ENCODE measurements around the gene SOX15. TPM values are rescaled to one million over a fixed set of nuclear protein-coding genes. Genes with fewer than 3 reads are reported as not detected.
A peak's percentile ranks its signal among the peaks of the same experiment; 100 is the strongest.

SOX15 gene
- total and polyA plus RNA-seq, 9 donors, result 1.4 to 4.1 (median 2.0) TPM

- Histone ChIP-seq H3K27me3 (ENCODE audit: control insufficient read depth, insufficient read depth, low read length) (no peaks in the 10 kb centered on the region), H3K4me3 (ENCODE audit: low read length) (peak overlapping the region; percentile 22), H3K36me3 (ENCODE audit: control insufficient read depth, insufficient read depth, low read length) (peaks cover 4% of the 10 kb centered on the region), H3K4me1 (ENCODE audit: control insufficient read depth, insufficient read depth, low read length) (peaks cover 46% of the 10 kb centered on the region), H3K27ac (ENCODE audit: low read length) (peak overlapping the region; percentile 98), H3K9me3 (replicated peaks; ENCODE audit: control insufficient read depth, low read depth, low read length) (no peaks in the 10 kb centered on the region)
- WGBS (ENCODE audit: insufficient coverage), result 2% methylated on average over 19 of the region's 21 CpGs
- DNase-seq, result peak; percentile 97
These were observed 31.9 kb downstream of the SOX15 start for GRCh38 chr17:7557775-7558543.

DNA sequence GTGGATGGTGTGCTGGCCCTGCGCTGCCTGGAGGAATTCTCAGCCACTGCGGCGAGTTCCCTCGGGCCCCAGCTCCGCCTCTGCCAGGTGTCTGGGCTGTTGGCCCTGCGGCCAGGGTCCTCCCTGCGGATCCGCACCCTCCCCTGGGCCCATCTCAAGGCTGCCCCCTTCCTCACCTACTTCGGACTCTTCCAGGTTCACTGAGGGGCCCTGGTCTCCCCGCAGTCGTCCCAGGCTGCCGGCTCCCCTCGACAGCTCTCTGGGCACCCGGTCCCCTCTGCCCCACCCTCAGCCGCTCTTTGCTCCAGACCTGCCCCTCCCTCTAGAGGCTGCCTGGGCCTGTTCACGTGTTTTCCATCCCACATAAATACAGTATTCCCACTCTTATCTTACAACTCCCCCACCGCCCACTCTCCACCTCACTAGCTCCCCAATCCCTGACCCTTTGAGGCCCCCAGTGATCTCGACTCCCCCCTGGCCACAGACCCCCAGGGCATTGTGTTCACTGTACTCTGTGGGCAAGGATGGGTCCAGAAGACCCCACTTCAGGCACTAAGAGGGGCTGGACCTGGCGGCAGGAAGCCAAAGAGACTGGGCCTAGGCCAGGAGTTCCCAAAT is 32.6 kb downstream of the SOX15 start:
- Histone ChIP-seq H3K4me1 (ENCODE audit: control insufficient read depth, insufficient read depth, low read length) (peaks cover 40% of the 10 kb centered on the region), H3K27ac (ENCODE audit: low read length) (peak overlapping the region; percentile 98), H3K4me3 (ENCODE audit: low read length) (no peak overlapping the region), H3K27me3 (ENCODE audit: control insufficient read depth, insufficient read depth, low read length) (no peaks in the 10 kb centered on the region), H3K9me3 (replicated peaks; ENCODE audit: control insufficient read depth, low read depth, low read length) (no peaks in the 10 kb centered on the region), H3K36me3 (ENCODE audit: control insufficient read depth, insufficient read depth, low read length) (no peaks in the 10 kb centered on the region)
- 43% methylated on average over 17 of the region's 19 CpGs for WGBS (ENCODE audit: insufficient coverage)
- no peak for DNase-seq

- no peaks in the 10 kb centered on the region for H3K27me3 ChIP-seq (ENCODE audit: control insufficient read depth, insufficient read depth, low read length)
- no peak overlapping the region for H3K27ac ChIP-seq (ENCODE audit: low read length)
- no peak for DNase-seq
- no peak overlapping the region for H3K4me3 ChIP-seq (ENCODE audit: low read length)
- peaks cover 40% of the 10 kb centered on the region for H3K4me1 ChIP-seq (ENCODE audit: control insufficient read depth, insufficient read depth, low read length)
- H3K36me3 ChIP-seq (ENCODE audit: control insufficient read depth, insufficient read depth, low read length), result no peaks in the 10 kb centered on the region
- WGBS (ENCODE audit: insufficient coverage), result 89% methylated on average over 11 of the region's 12 CpGs
- no peaks in the 10 kb centered on the region for H3K9me3 ChIP-seq (replicated peaks; ENCODE audit: control insufficient read depth, low read depth, low read length)
These were observed 33.3 kb downstream of the SOX15 start for GRCh38 chr17:7556627-7557026.

DNA sequence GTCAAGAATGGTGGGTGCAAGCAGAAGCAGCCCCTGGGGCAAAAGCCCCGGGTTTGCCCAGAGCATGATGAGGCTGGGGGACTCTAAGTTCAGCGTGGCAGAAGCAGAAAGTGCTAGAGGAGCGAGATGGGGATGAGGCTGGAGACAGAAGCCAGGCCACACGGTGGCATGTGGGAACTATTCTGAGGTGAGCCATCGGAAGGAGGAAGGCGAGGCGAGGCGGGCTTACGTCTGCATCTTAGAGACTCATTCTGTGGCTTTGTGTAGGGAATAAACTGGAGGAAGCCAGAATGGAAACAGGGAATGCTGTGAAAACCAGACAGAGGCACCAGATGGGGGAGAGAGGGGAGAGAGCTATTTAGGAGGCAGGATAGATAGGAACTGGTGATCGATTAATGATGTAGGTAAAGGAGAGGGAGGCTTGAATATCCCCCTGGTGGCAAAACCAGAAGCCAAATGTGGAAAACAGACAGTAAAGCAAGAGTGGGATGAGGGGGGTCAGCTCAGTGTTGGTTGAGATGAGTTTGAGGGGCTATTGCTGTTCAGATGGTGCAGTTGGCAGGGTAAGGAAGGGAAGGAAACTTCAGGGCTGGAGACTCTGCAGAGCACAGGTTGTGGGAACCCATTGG is 34.5 kb downstream of the SOX15 start:
- Histone ChIP-seq H3K27me3 (ENCODE audit: control insufficient read depth, insufficient read depth, low read length) (no peaks in the 10 kb centered on the region), H3K36me3 (ENCODE audit: control insufficient read depth, insufficient read depth, low read length) (peaks cover 6% of the 10 kb centered on the region), H3K27ac (ENCODE audit: low read length) (peak overlapping the region; percentile 20), H3K4me1 (ENCODE audit: control insufficient read depth, insufficient read depth, low read length) (peaks cover 38% of the 10 kb centered on the region), H3K4me3 (ENCODE audit: low read length) (no peak overlapping the region), H3K9me3 (replicated peaks; ENCODE audit: control insufficient read depth, low read depth, low read length) (no peaks in the 10 kb centered on the region)
- WGBS (ENCODE audit: insufficient coverage), result 22% methylated on average over 10 of the region's 10 CpGs
- DNase-seq, result no peak

GRCh38 chr17:7553356-7553755 is 36.5 kb downstream of the SOX15 start:
- Histone ChIP-seq H3K9me3 (replicated peaks; ENCODE audit: control insufficient read depth, low read depth, low read length) (no peaks in the 10 kb centered on the region), H3K36me3 (ENCODE audit: control insufficient read depth, insufficient read depth, low read length) (peaks cover 6% of the 10 kb centered on the region), H3K4me3 (ENCODE audit: low read length) (no peak overlapping the region), H3K27ac (ENCODE audit: low read length) (peak overlapping the region; percentile 7), H3K27me3 (ENCODE audit: control insufficient read depth, insufficient read depth, low read length) (no peaks in the 10 kb centered on the region), H3K4me1 (ENCODE audit: control insufficient read depth, insufficient read depth, low read length) (peaks cover 32% of the 10 kb centered on the region)
- no peak for DNase-seq
- no CpG with 5 or more reads among the region's 1 CpG for WGBS (ENCODE audit: insufficient coverage)

GRCh38 chr17:7552621-7553051 is 37.3 kb downstream of the SOX15 start:
- H3K9me3 ChIP-seq (replicated peaks; ENCODE audit: control insufficient read depth, low read depth, low read length), result no peaks in the 10 kb centered on the region
- peak; percentile 74 for DNase-seq
- WGBS (ENCODE audit: insufficient coverage), result 78% methylated on average over 6 of the region's 6 CpGs
- peaks cover 6% of the 10 kb centered on the region for H3K36me3 ChIP-seq (ENCODE audit: control insufficient read depth, insufficient read depth, low read length)
- H3K4me3 ChIP-seq (ENCODE audit: low read length), result no peak overlapping the region
- peaks cover 27% of the 10 kb centered on the region for H3K4me1 ChIP-seq (ENCODE audit: control insufficient read depth, insufficient read depth, low read length)
- peak overlapping the region; percentile 35 for H3K27ac ChIP-seq (ENCODE audit: low read length)
- no peaks in the 10 kb centered on the region for H3K27me3 ChIP-seq (ENCODE audit: control insufficient read depth, insufficient read depth, low read length)

DNA sequence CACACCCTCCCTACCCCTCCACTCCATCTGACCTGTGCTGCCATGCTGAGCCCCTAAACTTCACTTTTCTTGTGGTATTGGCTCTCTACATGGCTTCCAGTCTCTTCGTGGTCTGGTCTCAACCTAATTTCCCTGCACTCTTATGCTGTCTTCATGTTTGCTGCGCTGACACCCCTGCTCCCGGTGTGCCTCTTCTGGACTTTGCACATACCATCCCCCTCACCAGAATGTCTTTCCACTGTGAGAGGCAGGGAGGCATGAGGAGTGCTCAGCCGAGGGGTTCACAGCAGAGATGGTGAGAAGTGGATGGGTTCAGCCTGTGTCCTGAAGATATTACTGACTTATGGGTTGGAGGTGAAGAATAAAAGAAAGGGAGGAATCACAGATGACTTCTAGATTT is 38.5 kb downstream of the SOX15 start:
- DNase-seq, result no peak
- 75% methylated on average over 1 of the region's 4 CpGs for WGBS (ENCODE audit: insufficient coverage)
- no peaks in the 10 kb centered on the region for H3K27me3 ChIP-seq (ENCODE audit: control insufficient read depth, insufficient read depth, low read length)
- H3K9me3 ChIP-seq (replicated peaks; ENCODE audit: control insufficient read depth, low read depth, low read length), result no peaks in the 10 kb centered on the region
- H3K36me3 ChIP-seq (ENCODE audit: control insufficient read depth, insufficient read depth, low read length), result peaks cover 6% of the 10 kb centered on the region
- peaks cover 19% of the 10 kb centered on the region for H3K4me1 ChIP-seq (ENCODE audit: control insufficient read depth, insufficient read depth, low read length)
- H3K27ac ChIP-seq (ENCODE audit: low read length), result no peak overlapping the region
- H3K4me3 ChIP-seq (ENCODE audit: low read length), result no peak overlapping the region

- peak overlapping the region; percentile 29 for H3K27ac ChIP-seq (ENCODE audit: low read length)
- no peaks in the 10 kb centered on the region for H3K9me3 ChIP-seq (replicated peaks; ENCODE audit: control insufficient read depth, low read depth, low read length)
- H3K4me1 ChIP-seq (ENCODE audit: control insufficient read depth, insufficient read depth, low read length), result peaks cover 19% of the 10 kb centered on the region
- no peak overlapping the region for H3K4me3 ChIP-seq (ENCODE audit: low read length)
- peaks cover 6% of the 10 kb centered on the region for H3K36me3 ChIP-seq (ENCODE audit: control insufficient read depth, insufficient read depth, low read length)
- 65% methylated on average over 4 of the region's 6 CpGs for WGBS (ENCODE audit: insufficient coverage)
- H3K27me3 ChIP-seq (ENCODE audit: control insufficient read depth, insufficient read depth, low read length), result no peaks in the 10 kb centered on the region
- no peak for DNase-seq
These were observed 39.5 kb downstream of the SOX15 start for GRCh38 chr17:7550344-7550743.

GRCh38 chr17:7549401-7550055 is 40.4 kb downstream of the SOX15 start:
- Histone ChIP-seq H3K27me3 (ENCODE audit: control insufficient read depth, insufficient read depth, low read length) (no peaks in the 10 kb centered on the region), H3K4me1 (ENCODE audit: control insufficient read depth, insufficient read depth, low read length) (peaks cover 19% of the 10 kb centered on the region), H3K36me3 (ENCODE audit: control insufficient read depth, insufficient read depth, low read length) (peaks cover 6% of the 10 kb centered on the region), H3K9me3 (replicated peaks; ENCODE audit: control insufficient read depth, low read depth, low read length) (no peaks in the 10 kb centered on the region), H3K27ac (ENCODE audit: low read length) (peak overlapping the region; percentile 79), H3K4me3 (ENCODE audit: low read length) (peak overlapping the region; percentile 72)
- WGBS (ENCODE audit: insufficient coverage), result 38% methylated on average over 20 of the region's 20 CpGs
- no peak for DNase-seq
